H1 (cell line): Measurements from ENCODE around the gene UBIAD1. TPM values are rescaled to one million over a fixed set of nuclear protein-coding genes. Genes with fewer than 3 reads are reported as not detected.

Experiments
- CTCF ChIA-PET: fragments of 300-600 bp; sonication (Branson Sonifier 250); formaldehyde crosslinking; loops from one replicate; lab custom pipeline; 2021; ENCODE audit not compliant: partially characterized antibody; lab: Charles Lee
- POLR2A ChIA-PET: fragments of 300-600 bp; sonication (Branson Sonifier 250); formaldehyde crosslinking; loops from one replicate; lab custom pipeline; 2021; ENCODE audit warnings: inconsistent platforms; ENCODE audit not compliant: partially characterized antibody; lab: Charles Lee
- DNase-seq, 2 experiments: peaks; one replicate each; pipeline versions ENCODE4 v3.0.0 to v3.0.0-alpha.2; 2010 to 2022; ENCODE audit warnings: low spot score in 2 of 2, low read depth in 1 of 2, mixed read lengths in 1 of 2
- FAIRE-seq: peaks from 2 replicates; lab custom pipeline; 2011; peaks lifted over from hg19 to GRCh38; lab: Jason Lieb, UNC
- H2AFZ ChIP-seq: 2 replicates; pipeline ENCODE4 v1.8.1; 2012; ENCODE audit warnings: low read length, inconsistent platforms
- H2AK5ac ChIP-seq: 2 replicates; pipeline ENCODE4 v1.6.1; 2013; ENCODE audit warnings: low read depth, low read length
- H2BK120ac ChIP-seq: replicated peaks from 2 replicates; pipeline ENCODE3; 2013; ENCODE audit warnings: low read depth, low read length, inconsistent platforms
- H2BK12ac ChIP-seq: 2 replicates; pipeline ENCODE4 v1.6.1; 2013; ENCODE audit warnings: low read depth, low read length
- H2BK15ac ChIP-seq: 2 replicates; pipeline ENCODE4 v1.6.1; 2013; ENCODE audit warnings: low read length
- H2BK20ac ChIP-seq: 2 replicates; pipeline ENCODE4 v1.6.1; 2013; ENCODE audit warnings: low read length
- H2BK5ac ChIP-seq: 2 replicates; pipeline ENCODE4 v1.6.1; 2013; ENCODE audit warnings: low read depth, low read length
- H3K14ac ChIP-seq: 2 replicates; pipeline ENCODE4 v1.6.1; 2013; ENCODE audit warnings: inconsistent platforms; ENCODE audit not compliant: insufficient read length
- H3K18ac ChIP-seq: 2 replicates; pipeline ENCODE4 v1.6.1; 2013; ENCODE audit warnings: low read length; ENCODE audit errors: extremely low read depth
- H3K23ac ChIP-seq: 2 replicates; pipeline ENCODE4 v1.6.1; 2013; ENCODE audit warnings: inconsistent platforms; ENCODE audit not compliant: insufficient read length
- H3K23me2 ChIP-seq: 2 replicates; pipeline ENCODE4 v1.6.1; 2013; ENCODE audit warnings: low read depth, low read length
- H3K27ac ChIP-seq: 2 replicates; pipeline ENCODE4 v1.6.1; 2011; ENCODE audit warnings: low read depth, low read length, inconsistent platforms
- H3K27me3 ChIP-seq, 4 experiments: replicated peaks in 1 of 4; 1 replicate in 1 of 4; 2 replicates in 3 of 4; pipeline versions ENCODE4 v1.6.1 to v1.8.1; 2011 to 2013; ENCODE audit warnings: low read length in 3 of 4, mild to moderate bottlenecking in 3 of 4, inconsistent platforms in 2 of 4, mixed read lengths in 2 of 4, moderate library complexity in 1 of 4; ENCODE audit not compliant: control insufficient read depth in 3 of 4, insufficient read depth in 3 of 4; ENCODE audit errors: extremely low read depth in 1 of 4
- H3K36me3 ChIP-seq, 4 experiments: 2 replicates each; pipeline versions ENCODE4 v1.6.1 to v1.8.1; 2011 to 2013; ENCODE audit warnings: mild to moderate bottlenecking in 4 of 4, low read length in 3 of 4, moderate library complexity in 2 of 4, control low read depth in 1 of 4, inconsistent platforms in 1 of 4; ENCODE audit not compliant: insufficient read depth in 4 of 4, control insufficient read depth in 2 of 4
- H3K4ac ChIP-seq: replicated peaks from 2 replicates; pipeline ENCODE3; 2013; ENCODE audit warnings: low read length, low read depth, mixed read lengths, inconsistent platforms; ENCODE audit not compliant: insufficient read length
- H3K4me1 ChIP-seq, 4 experiments: replicated peaks in 1 of 4; 1 replicate in 1 of 4; 2 replicates in 3 of 4; pipeline versions ENCODE4 v1.6.1 to v1.8.1; 2011 to 2013; ENCODE audit warnings: low read length in 3 of 4, inconsistent platforms in 2 of 4, mixed read lengths in 1 of 4; ENCODE audit not compliant: insufficient read depth in 4 of 4, control insufficient read depth in 3 of 4
- H3K4me2 ChIP-seq, 2 experiments: 2 replicates each; pipeline versions ENCODE4 v1.6.1 to v1.8.1; 2011 to 2013; ENCODE audit warnings: low read depth in 2 of 2, low read length in 2 of 2, control low read depth in 1 of 2, inconsistent platforms in 1 of 2, mild to moderate bottlenecking in 1 of 2; ENCODE audit not compliant: insufficient read depth in 1 of 2
- H3K4me3 ChIP-seq, 4 experiments: fragments of 200-600, 300-600 bp in 1 of 4; sonication (generic), shearing (Covaris generic), sonication (Bioruptor Twin) in 1 of 4; 2 replicates each; pipeline versions ENCODE4 v1.5.1 to v1.8.1; 2011 to 2016; ENCODE audit warnings: low read length in 4 of 4, low read depth in 3 of 4, control low read depth in 2 of 4, inconsistent platforms in 2 of 4, mild to moderate bottlenecking in 2 of 4, mixed read lengths in 1 of 4, moderate library complexity in 1 of 4; ENCODE audit not compliant: insufficient read depth in 2 of 4; ENCODE audit errors: extremely low read depth in 1 of 4
- H3K56ac ChIP-seq: replicated peaks from 2 replicates; pipeline ENCODE3; 2013; ENCODE audit warnings: low read depth, mild to moderate bottlenecking, mixed read lengths, low read length, inconsistent platforms; ENCODE audit not compliant: insufficient read length
- H3K79me1 ChIP-seq: 2 replicates; pipeline ENCODE4 v1.6.1; 2013; ENCODE audit warnings: low read depth, low read length, control low read depth
- H3K79me2 ChIP-seq, 2 experiments: 2 replicates each; pipeline versions ENCODE4 v1.6.1 to v1.8.1; 2012 to 2013; ENCODE audit warnings: low read length in 2 of 2, mild to moderate bottlenecking in 2 of 2, inconsistent platforms in 1 of 2; ENCODE audit not compliant: insufficient read depth in 2 of 2, control insufficient read depth in 1 of 2
- H3K9ac ChIP-seq, 4 experiments: replicated peaks in 1 of 4; 1 replicate in 1 of 4; 2 replicates in 3 of 4; pipeline versions ENCODE4 v1.6.1 to v1.8.1; 2011 to 2013; ENCODE audit warnings: low read depth in 3 of 4, low read length in 3 of 4, control low read depth in 2 of 4, mild to moderate bottlenecking in 2 of 4, moderate library complexity in 2 of 4, inconsistent platforms in 1 of 4; ENCODE audit errors: extremely low read depth in 1 of 4
- H3K9me3 ChIP-seq, 2 experiments: 2 replicates each; pipeline versions ENCODE4 v1.6.1 to v1.8.1; 2012 to 2013; ENCODE audit warnings: mild to moderate bottlenecking in 2 of 2, moderate library complexity in 2 of 2, control low read depth in 1 of 2, inconsistent platforms in 1 of 2, low read depth in 1 of 2, low read length in 1 of 2, mixed read lengths in 1 of 2; ENCODE audit not compliant: insufficient read depth in 2 of 2
- H4K20me1 ChIP-seq, 2 experiments: replicated peaks in 1 of 2; 2 replicates each; pipeline versions ENCODE3 to v1.8.1; 2011 to 2013; ENCODE audit warnings: inconsistent platforms in 2 of 2, low read length in 2 of 2, mild to moderate bottlenecking in 1 of 2; ENCODE audit not compliant: insufficient read depth in 2 of 2, control insufficient read depth in 1 of 2
- H4K5ac ChIP-seq: 2 replicates; pipeline ENCODE4 v1.6.1; 2013; ENCODE audit warnings: low read length, low read depth, mixed read lengths, inconsistent platforms; ENCODE audit not compliant: insufficient read length
- H4K8ac ChIP-seq: 2 replicates; pipeline ENCODE4 v1.8.0; 2013; ENCODE audit warnings: mild to moderate bottlenecking, moderate library complexity, low read length, inconsistent platforms; ENCODE audit not compliant: insufficient read depth; ENCODE audit errors: extremely low read depth
- H4K91ac ChIP-seq: replicated peaks from 2 replicates; pipeline ENCODE3; 2013; ENCODE audit warnings: low read length, mixed read lengths, inconsistent platforms; ENCODE audit not compliant: insufficient read length
- BRCA1 ChIP-seq: IDR thresholded peaks from 2 replicates; pipeline ENCODE4 v1.6.1; 2012; ENCODE audit warnings: low read depth, low read length, improper control_type of control experiment
- CHD1 ChIP-seq: IDR thresholded peaks from 2 replicates; pipeline ENCODE4 v1.6.1; 2012; ENCODE audit warnings: low read depth, low read length, improper control_type of control experiment
- CTBP2 ChIP-seq: IDR thresholded peaks from 2 replicates; pipeline ENCODE4 v1.7.0; 2011; ENCODE audit warnings: borderline replicate concordance, mild to moderate bottlenecking, moderate library complexity, mixed read lengths, low read length; ENCODE audit not compliant: insufficient read depth, insufficient read length
- JUND ChIP-seq: IDR thresholded peaks from 2 replicates; pipeline ENCODE4 v1.6.1; 2011; ENCODE audit warnings: mild to moderate bottlenecking, improper control_type of control experiment, low read length
- SIX5 ChIP-seq: IDR thresholded peaks from 2 replicates; pipeline ENCODE4 v1.6.1; 2011; ENCODE audit warnings: mild to moderate bottlenecking, low read depth, low read length
- SRF ChIP-seq: IDR thresholded peaks from 2 replicates; pipeline ENCODE4 v1.6.1; 2011; ENCODE audit warnings: mild to moderate bottlenecking, low read depth, low read length, moderate library complexity
- USF2 ChIP-seq: IDR thresholded peaks from 2 replicates; pipeline ENCODE4 v1.6.1; 2011; ENCODE audit warnings: low read length, improper control_type of control experiment
- WGBS, 2 experiments: shearing (Covaris generic) in 1 of 2; methylation state at CpG; one replicate each; pipeline versions ENCODE4 v1.1.6 to v1.1.7; 2013 to 2015; ENCODE audit warnings: low lambda C conversion rate in 2 of 2, mixed read lengths in 2 of 2, inconsistent platforms in 1 of 2, low coverage in 1 of 2, missing lambda C conversion rate in 1 of 2; ENCODE audit not compliant: insufficient replicate concordance in 2 of 2, insufficient coverage in 1 of 2, insufficient read length in 1 of 2; ENCODE audit errors: extremely low coverage in 1 of 2, missing lambda C conversion rate in 1 of 2; 5-methylcytosine and 5-hydroxymethylcytosine counted together
- polyA plus RNA-seq, 7 experiments: library from polyadenylated mRNA; depleted of rRNA in 3 of 7; stranded (reverse) in 5 of 7; unstranded in 2 of 7; fragments of >200 nt in 5 of 7; fragments of 200-250 nt in 2 of 7; gene quantifications; 1 replicate in 5 of 7; 2 replicates in 1 of 7; 4 replicates in 1 of 7; pipeline versions ENCODE4 v1.2.1 to v1.2.3, GENCODE V29; 2011 to 2013; ENCODE audit warnings: missing spikeins in 2 of 7, mixed read lengths in 2 of 7
- total RNA-seq: library from RNA; stranded (reverse); fragmentation: NEBNext Ultra II Directional; extraction: Animal tissue kit (Norgen Biotek cat#: 25700); gene quantifications from 2 replicates; pipeline ENCODE4 v1.2.1, GENCODE V29; 2021

The UBIAD1 gene
- total and polyA plus RNA-seq, 2 of the 8 experiments (the other 6 are each of a cell fraction or from before 2014, with no cell fraction given), result 23.4 to 26.6 TPM

- H2BK12ac ChIP-seq, result no peak overlapping the region
- no peak overlapping the region for H3K4me2 ChIP-seq
- H2BK20ac ChIP-seq, result no peak overlapping the region
- ChIA-PET CTCF (interaction anchor here (0.6 to 1.4 kb wide), 2 partner anchors 41 to 181 kb away, joined by 3 read pairs; no protein-coding TSS in a partner anchor), POLR2A (interaction anchor here (0.6 kb wide), 2 partner anchors 9 to 52 kb away, joined by 3 read pairs; no protein-coding TSS in a partner anchor)
- H3K27ac ChIP-seq, result no peak overlapping the region
- whole genome bisulfite sequencing, 2 experiments, result 88% methylated on average over 7 of the region's 7 CpGs; no CpG with 5 or more reads in 1 of the 2 experiments
- no peaks in the 10 kb centered on the region for H3K79me2 ChIP-seq
- no peak overlapping the region for H3K4ac ChIP-seq
- no peak overlapping the region for H2BK15ac ChIP-seq
- no peak for DNase-seq
- peaks cover 0 to 4% of the 10 kb centered on the region in 2 experiments; a peak in 1 of 4 replicates for H3K9me3 ChIP-seq
- H4K91ac ChIP-seq, result no peak overlapping the region
- no peak overlapping the region for H3K18ac ChIP-seq
- H3K79me1 ChIP-seq, result no peaks in the 10 kb centered on the region; the same call in 1 of the 2 replicates
- no peak overlapping the region for H2BK5ac ChIP-seq
- H3K4me1 ChIP-seq, result no peaks in the 10 kb centered on the region
- H3K9ac ChIP-seq, result no peak overlapping the region
- no peak for TF ChIP-seq JUND
- no peak for TF ChIP-seq USF2
- no peak for TF ChIP-seq SIX5
- TF ChIP-seq BRCA1, result no peak
- TF ChIP-seq SRF, result no peak
- no peak for TF ChIP-seq CHD1
- no peak for TF ChIP-seq CTBP2
- no peaks in the 10 kb centered on the region for H3K27me3 ChIP-seq
- no peak overlapping the region for H4K5ac ChIP-seq
- no peak overlapping the region for H3K14ac ChIP-seq
- no peak overlapping the region for H4K8ac ChIP-seq
- H2BK120ac ChIP-seq, result no peak overlapping the region
- peaks cover 20 to 58% (median 45%) of the 10 kb centered on the region in 4 experiments for H3K36me3 ChIP-seq
- no peak overlapping the region for H3K56ac ChIP-seq
- H3K23ac ChIP-seq, result no peak overlapping the region
- no peak for FAIRE-seq
- no peak overlapping the region for H3K4me3 ChIP-seq
- H3K23me2 ChIP-seq, result no peaks in the 10 kb centered on the region
- H2AFZ ChIP-seq, result no peak overlapping the region
- H2AK5ac ChIP-seq, result no peak overlapping the region
- H4K20me1 ChIP-seq, result peaks cover 0 to 7% of the 10 kb centered on the region in 2 experiments
These were observed 26.9 kb upstream of the UBIAD1 start for GRCh38 chr1:11245904-11246719.
